HL-60 (cell line): ENCODE data around the gene RAPGEF2.

Experiments used
- DNase-seq, 2 experiments: peaks; one replicate each; pipeline ENCODE4 v3.0.0-alpha.2; 2010 to 2020; ENCODE audit warnings: low read depth in 1 of 2, low spot score in 1 of 2
- H3K27ac ChIP-seq: fragments of 250-450 bp; sonication (Bioruptor Pico); replicated peaks from 2 replicates; pipeline ENCODE4 v1.5.1; 2020; ENCODE audit warnings: mild to moderate bottlenecking, moderate library complexity
- H3K27me3 ChIP-seq: fragments of 250-450 bp; sonication (Bioruptor Pico); 2 replicates; pipeline ENCODE4 v1.5.1; 2021; ENCODE audit warnings: mild to moderate bottlenecking, moderate library complexity; ENCODE audit not compliant: insufficient read depth, poor library complexity, severe bottlenecking
- H3K4me3 ChIP-seq: replicated peaks from 2 replicates; pipeline ENCODE4 v1.5.1; 2011; ENCODE audit warnings: mild to moderate bottlenecking, control low read depth, low read length; ENCODE audit not compliant: insufficient read depth
- CTCF ChIP-seq: IDR thresholded peaks from one replicate; pipeline ENCODE4 v1.5.1; 2011; ENCODE audit warnings: low read length, control low read depth, inconsistent platforms; ENCODE audit not compliant: insufficient read depth
- GABPA ChIP-seq: IDR thresholded peaks from 2 replicates; pipeline ENCODE4 v1.6.1; 2012; ENCODE audit warnings: low read depth
- POLR2AphosphoS5 ChIP-seq: IDR thresholded peaks from 2 replicates; pipeline ENCODE4 v1.6.1; 2012; ENCODE audit warnings: low read depth
- REST ChIP-seq: IDR thresholded peaks from 2 replicates; pipeline ENCODE4 v1.6.1; 2012; ENCODE audit warnings: low read depth; ENCODE audit not compliant: insufficient replicate concordance
- SPI1 ChIP-seq: IDR thresholded peaks from 2 replicates; pipeline ENCODE4 v1.6.1; 2012; ENCODE audit warnings: low read depth, mild to moderate bottlenecking, borderline replicate concordance

The RAPGEF2 gene

GRCh38 chr4:159229164-159229563 lies 126.3 kb downstream of the RAPGEF2 start:
- H3K27me3 ChIP-seq, result no peaks in the 10 kb centered on the region
- no peak overlapping the region for H3K4me3 ChIP-seq
- DNase-seq, result no peak
- H3K27ac ChIP-seq, result no peak overlapping the region
- no peak for TF ChIP-seq CTCF
- TF ChIP-seq REST, result no peak
- TF ChIP-seq POLR2AphosphoS5, result no peak
- TF ChIP-seq GABPA, result no peak
- no peak for TF ChIP-seq SPI1

- no peak for TF ChIP-seq SPI1
- no peak for TF ChIP-seq GABPA
- TF ChIP-seq CTCF, result no peak
- no peak for TF ChIP-seq POLR2AphosphoS5
- no peak for TF ChIP-seq REST
- DNase-seq, result no peak
- H3K27ac ChIP-seq, result no peak overlapping the region
These were observed 129.7 kb downstream of the RAPGEF2 start for GRCh38 chr4:159232465-159233106.

GRCh38 chr4:159235779-159236368 lies 133.0 kb downstream of the RAPGEF2 start:
- Histone ChIP-seq H3K27me3 (no peaks in the 10 kb centered on the region), H3K27ac (no peak overlapping the region), H3K4me3 (no peak overlapping the region)
- no peak for DNase-seq
- no peak for TF ChIP-seq CTCF
- no peak for TF ChIP-seq GABPA
- no peak for TF ChIP-seq SPI1
- no peak for TF ChIP-seq REST
- no peak for TF ChIP-seq POLR2AphosphoS5

More at GRCh38 chr4:159232465-159233106, 129.7 kb downstream of the RAPGEF2 start:
- no peaks in the 10 kb centered on the region for H3K27me3 ChIP-seq
- H3K4me3 ChIP-seq, result no peak overlapping the region
